ENCODE data around the gene MMAA. TPM values are rescaled to one million over a fixed set of nuclear protein-coding genes. Genes with fewer than 3 reads are reported as not detected.
"Not testable (repeated sequence)": the region's sequence is repeated elsewhere in the genome, so short reads cannot be mapped to it uniquely, and the experiment has no call there.

The MMAA gene
- total and polyA plus RNA-seq, 9 donors = 2.1 to 8.9 (median 6.2) TPM

- H3K9me3 ChIP-seq = no peaks in the 10 kb centered on the region
- TF ChIP-seq, protein P1, sequence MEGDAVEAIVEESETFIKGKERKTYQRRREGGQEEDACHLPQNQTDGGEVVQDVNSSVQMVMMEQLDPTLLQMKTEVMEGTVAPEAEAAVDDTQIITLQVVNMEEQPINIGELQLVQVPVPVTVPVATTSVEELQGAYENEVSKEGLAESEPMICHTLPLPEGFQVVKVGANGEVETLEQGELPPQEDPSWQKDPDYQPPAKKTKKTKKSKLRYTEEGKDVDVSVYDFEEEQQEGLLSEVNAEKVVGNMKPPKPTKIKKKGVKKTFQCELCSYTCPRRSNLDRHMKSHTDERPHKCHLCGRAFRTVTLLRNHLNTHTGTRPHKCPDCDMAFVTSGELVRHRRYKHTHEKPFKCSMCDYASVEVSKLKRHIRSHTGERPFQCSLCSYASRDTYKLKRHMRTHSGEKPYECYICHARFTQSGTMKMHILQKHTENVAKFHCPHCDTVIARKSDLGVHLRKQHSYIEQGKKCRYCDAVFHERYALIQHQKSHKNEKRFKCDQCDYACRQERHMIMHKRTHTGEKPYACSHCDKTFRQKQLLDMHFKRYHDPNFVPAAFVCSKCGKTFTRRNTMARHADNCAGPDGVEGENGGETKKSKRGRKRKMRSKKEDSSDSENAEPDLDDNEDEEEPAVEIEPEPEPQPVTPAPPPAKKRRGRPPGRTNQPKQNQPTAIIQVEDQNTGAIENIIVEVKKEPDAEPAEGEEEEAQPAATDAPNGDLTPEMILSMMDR (IDR thresholded peaks at IDR 0.05) = no peak
- no peak for TF ChIP-seq EP300 (IDR thresholded peaks at IDR 0.05)
- no peak for TF ChIP-seq POLR2A (IDR thresholded peaks at IDR 0.05)
- DNase-seq = no peak
- 61 to 72% (median 62%) methylated on average over 2 of the region's 2 CpGs for WGBS, 3 donors
- H3K36me3 ChIP-seq = no peaks in the 10 kb centered on the region
- H3K4me1 ChIP-seq (ENCODE audit: insufficient read depth) = no peaks in the 10 kb centered on the region
- no peaks in the 10 kb centered on the region for H3K27me3 ChIP-seq
- intact Hi-C loops (cut with DNase I) = no loop called here
- no peak overlapping the region for H3K4me3 ChIP-seq
- no peak overlapping the region for H3K27ac ChIP-seq
Observed at GRCh38 chr4:145686991-145687390, 67.8 kb downstream of the MMAA start.

GRCh38 chr4:145690610-145691009 lies 71.4 kb downstream of the MMAA start:
- Histone ChIP-seq H3K4me3 (no peak overlapping the region), H3K27me3 (no peaks in the 10 kb centered on the region), H3K27ac (no peak overlapping the region), H3K9me3 (no peaks in the 10 kb centered on the region), H3K4me1 (ENCODE audit: insufficient read depth) (no peaks in the 10 kb centered on the region), H3K36me3 (no peaks in the 10 kb centered on the region)
- no peak for TF ChIP-seq EP300 (IDR thresholded peaks at IDR 0.05)
- TF ChIP-seq, protein P1 (IDR thresholded peaks at IDR 0.05) = no peak
- TF ChIP-seq POLR2A (IDR thresholded peaks at IDR 0.05) = no peak
- intact Hi-C loops (cut with DNase I) = no loop called here
- 66 to 84% (median 70%) methylated on average over 3 of the region's 3 CpGs for WGBS, 3 donors
- no peak for DNase-seq

DNA sequence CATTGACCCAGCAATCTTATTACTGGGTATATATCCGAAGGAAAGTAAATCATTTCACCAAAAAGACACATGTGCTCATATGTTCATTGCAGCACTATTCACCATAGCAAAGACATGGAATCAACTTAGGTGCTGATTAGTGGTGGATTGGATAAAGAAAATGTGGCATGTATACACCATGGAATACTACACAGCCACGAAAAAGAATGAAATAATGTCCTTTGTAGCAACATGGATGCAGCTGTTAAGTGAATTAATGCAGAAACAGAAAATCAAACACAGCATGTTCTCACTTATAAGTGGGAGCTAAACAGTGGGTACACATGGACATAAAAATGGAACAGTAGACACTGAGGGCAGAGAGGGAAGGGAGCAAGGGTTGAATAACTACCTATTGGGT lies 72.2 kb downstream of the MMAA start:
- H3K27ac ChIP-seq; H3K36me3 ChIP-seq; H3K9me3 ChIP-seq; DNase-seq; H3K4me1 ChIP-seq (ENCODE audit: insufficient read depth); H3K27me3 ChIP-seq; intact Hi-C loops (cut with DNase I); H3K4me3 ChIP-seq: not testable (repeated sequence)
- WGBS, 3 donors = 81 to 90% (median 88%) methylated on average over 2 of the region's 2 CpGs

- TF ChIP-seq EP300 (IDR thresholded peaks at IDR 0.05) (no peak), POLR2A (IDR thresholded peaks at IDR 0.05) (no peak)
- TF ChIP-seq, protein P1 (IDR thresholded peaks at IDR 0.05) = no peak
- 24 to 31% (median 28%) methylated on average over 2 of the region's 2 CpGs for WGBS, 3 donors
Observed at GRCh38 chr4:145694929-145695328, 75.7 kb downstream of the MMAA start.

DNA sequence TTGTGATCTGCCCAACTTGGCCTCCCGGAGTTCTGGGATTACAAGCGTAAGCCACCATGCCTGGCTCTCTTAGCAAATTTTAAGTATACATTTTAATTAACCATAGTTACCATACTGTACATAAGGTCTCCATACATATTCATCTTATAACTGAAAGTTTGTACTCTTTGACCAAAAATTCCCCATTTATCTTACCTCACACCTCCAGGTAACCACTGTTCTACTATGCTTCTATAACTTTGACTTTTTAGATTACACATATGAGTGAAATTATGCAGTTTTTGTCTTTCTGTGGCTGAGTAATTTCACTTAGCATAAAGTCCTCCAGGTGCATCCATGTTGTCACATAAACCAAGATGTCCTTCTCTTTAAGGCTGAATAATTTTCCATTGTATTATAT lies 78.1 kb downstream of the MMAA start:
- H3K36me3 ChIP-seq = no peaks in the 10 kb centered on the region
- no peaks in the 10 kb centered on the region for H3K27me3 ChIP-seq
- DNase-seq = no peak
- no peaks in the 10 kb centered on the region for H3K4me1 ChIP-seq (ENCODE audit: insufficient read depth)
- H3K9me3 ChIP-seq = no peaks in the 10 kb centered on the region
- intact Hi-C loops (cut with DNase I) = no loop called here
- no peak for TF ChIP-seq POLR2A (IDR thresholded peaks at IDR 0.05)
- no peak overlapping the region for H3K4me3 ChIP-seq
- no peak overlapping the region for H3K27ac ChIP-seq
- 91 to 100% (median 95%) methylated on average over 2 of the region's 2 CpGs for WGBS, 3 donors

More at GRCh38 chr4:145694929-145695328, 75.7 kb downstream of the MMAA start:
- DNase-seq = no peak
- no peaks in the 10 kb centered on the region for H3K9me3 ChIP-seq
- no peak overlapping the region for H3K27ac ChIP-seq
- no peaks in the 10 kb centered on the region for H3K27me3 ChIP-seq
- intact Hi-C loops (cut with DNase I) = no loop called here
- no peaks in the 10 kb centered on the region for H3K4me1 ChIP-seq (ENCODE audit: insufficient read depth)
- no peak overlapping the region for H3K4me3 ChIP-seq
- no peaks in the 10 kb centered on the region for H3K36me3 ChIP-seq

GRCh38 chr4:145698507-145698906 lies 79.3 kb downstream of the MMAA start:
- WGBS, 3 donors = 90 to 94% (median 92%) methylated on average over 2 of the region's 2 CpGs
- Histone ChIP-seq H3K4me1 (ENCODE audit: insufficient read depth) (no peaks in the 10 kb centered on the region), H3K27ac (no peak overlapping the region), H3K36me3 (no peaks in the 10 kb centered on the region), H3K4me3 (no peak overlapping the region), H3K9me3 (no peaks in the 10 kb centered on the region), H3K27me3 (no peaks in the 10 kb centered on the region)
- no peak for DNase-seq
- TF ChIP-seq POLR2A (IDR thresholded peaks at IDR 0.05) (no peak), EP300 (IDR thresholded peaks at IDR 0.05) (no peak)
- TF ChIP-seq, protein P1 (IDR thresholded peaks at IDR 0.05) = no peak
- intact Hi-C loops (cut with DNase I) = no loop called here
